Activated naive CD4-positive, alpha-beta T cell treated with Interleukin-2 at 50 U/mL for 16 hours (primary cell): ENCODE data around the gene SPEF1.

ENCODE experiments used
- DNase-seq: peaks from one replicate; pipeline ENCODE4 v3.0.0-alpha.2; 2020

SPEF1 gene

DNA sequence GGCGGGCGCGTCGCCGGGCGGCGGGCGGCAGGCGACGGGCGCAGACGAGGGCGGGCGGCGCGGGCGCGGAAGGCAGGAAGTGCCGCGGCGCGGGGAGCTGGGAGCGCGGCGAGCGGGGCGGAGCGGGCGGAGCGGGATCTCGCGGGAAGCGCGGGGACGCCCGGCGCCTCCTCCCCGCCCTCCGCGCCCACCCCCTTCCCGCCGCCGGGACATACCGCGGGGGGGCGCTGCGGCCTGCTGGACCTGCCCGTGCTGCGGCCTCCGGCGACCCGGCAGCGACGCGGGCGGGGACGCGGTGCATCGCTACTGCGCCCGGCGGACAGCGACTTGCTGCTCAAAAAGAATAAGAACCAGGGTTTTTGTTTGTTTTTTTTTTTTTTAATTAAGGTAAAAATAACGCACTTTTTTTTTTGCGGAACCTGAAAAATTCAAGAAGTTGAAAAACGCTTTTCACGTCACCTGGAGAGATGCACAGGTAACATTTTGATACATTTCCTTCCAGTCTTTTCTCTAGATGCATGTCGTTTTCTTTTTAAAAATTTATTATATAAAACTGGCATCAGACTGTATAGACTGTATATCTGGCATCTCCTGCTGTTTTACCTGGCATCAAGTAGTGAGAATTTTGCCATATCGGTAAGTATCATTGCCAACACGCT, 5.5 kb upstream of the SPEF1 start, which contains the start of gene CENPB:
Gene CENPB, minus strand, starts transcription at position 76 of the 659 bp plus-strand sequence. CDS start 257 bp downstream, outside the sequence.
- peak; percentile 92 for DNase-seq

DNA sequence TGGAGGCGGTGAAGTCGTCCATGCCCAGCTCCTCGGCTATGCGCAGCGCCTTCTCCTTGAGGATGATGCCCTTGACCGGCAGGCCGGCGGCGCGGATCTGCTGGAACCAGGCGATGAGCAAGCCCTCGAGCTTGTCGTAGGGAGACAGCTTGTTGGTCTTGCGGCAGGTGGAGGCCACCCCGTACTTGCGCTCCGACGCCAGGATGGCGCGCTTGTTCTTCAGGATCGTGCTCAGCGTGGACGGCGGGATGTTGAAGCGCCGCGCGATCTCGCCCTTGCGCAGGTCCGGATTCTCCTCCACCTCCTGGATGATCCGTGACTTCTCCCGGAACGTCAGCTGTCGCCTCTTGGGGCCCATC, 4.9 kb upstream of the SPEF1 start:
- peak; percentile 53 for DNase-seq

DNA sequence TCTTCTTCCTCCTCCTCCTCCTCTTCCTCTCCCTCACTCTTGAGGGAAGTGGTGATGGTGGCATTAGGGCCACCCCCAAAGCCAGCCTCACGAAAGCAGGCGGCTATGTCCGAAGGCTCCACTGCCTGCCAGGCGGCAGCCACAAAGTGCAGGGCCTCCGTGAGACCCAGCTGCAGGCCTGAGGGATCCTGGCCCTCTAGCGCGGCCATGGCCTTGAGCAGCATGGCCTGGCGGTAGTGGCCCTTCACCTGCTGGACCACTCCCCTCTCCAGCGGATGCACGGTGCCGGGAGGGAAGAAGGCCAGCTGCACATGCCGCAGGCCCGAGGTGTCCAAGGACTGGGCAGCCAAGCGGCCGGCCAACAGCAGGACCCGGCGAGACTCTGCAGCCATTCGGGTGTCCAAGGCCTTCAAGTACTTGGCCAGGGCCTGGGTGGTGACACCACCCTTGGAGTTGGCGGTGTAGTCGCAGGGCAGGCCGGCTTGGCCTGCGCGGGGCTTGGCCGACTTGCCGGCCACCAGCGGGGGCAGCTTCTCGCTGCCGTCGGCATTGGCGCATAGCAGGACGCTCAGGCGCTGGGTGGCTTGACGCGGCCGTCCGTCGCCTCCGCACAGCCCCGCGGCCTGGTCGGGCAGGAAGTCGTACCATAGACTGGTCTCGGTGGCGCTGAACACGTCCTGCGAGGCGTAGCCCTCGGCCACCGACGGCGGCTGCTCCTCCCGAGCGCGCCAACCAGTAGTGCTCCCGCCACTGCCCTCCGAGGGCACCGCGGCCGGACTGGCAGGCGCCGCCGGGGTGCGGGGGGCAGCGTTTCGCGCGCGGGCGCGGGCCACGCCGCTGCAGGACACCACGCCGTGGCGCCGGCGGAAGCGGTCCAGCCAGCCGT, 4.2 kb upstream of the SPEF1 start:
- DNase-seq, result no peak

DNA sequence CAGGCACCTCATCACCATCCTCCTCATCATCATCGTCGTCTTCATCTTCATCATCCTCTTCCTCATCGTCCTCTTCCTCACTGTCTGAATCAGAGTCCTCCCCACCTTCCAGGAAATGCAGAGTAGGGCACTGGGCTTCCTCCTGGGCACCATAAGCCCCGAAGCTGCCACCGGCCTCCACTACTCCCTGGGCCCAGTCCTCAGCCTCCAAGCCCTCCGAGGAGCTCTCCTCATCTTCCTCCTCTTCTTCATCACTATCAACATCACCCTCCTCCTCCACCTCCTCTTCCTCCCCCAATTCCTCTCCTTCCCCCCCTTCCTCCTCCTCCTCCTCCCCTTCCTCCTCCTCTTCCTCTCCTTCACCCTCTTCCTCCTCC, 3.6 kb upstream of the SPEF1 start:
- no peak for DNase-seq

DNA sequence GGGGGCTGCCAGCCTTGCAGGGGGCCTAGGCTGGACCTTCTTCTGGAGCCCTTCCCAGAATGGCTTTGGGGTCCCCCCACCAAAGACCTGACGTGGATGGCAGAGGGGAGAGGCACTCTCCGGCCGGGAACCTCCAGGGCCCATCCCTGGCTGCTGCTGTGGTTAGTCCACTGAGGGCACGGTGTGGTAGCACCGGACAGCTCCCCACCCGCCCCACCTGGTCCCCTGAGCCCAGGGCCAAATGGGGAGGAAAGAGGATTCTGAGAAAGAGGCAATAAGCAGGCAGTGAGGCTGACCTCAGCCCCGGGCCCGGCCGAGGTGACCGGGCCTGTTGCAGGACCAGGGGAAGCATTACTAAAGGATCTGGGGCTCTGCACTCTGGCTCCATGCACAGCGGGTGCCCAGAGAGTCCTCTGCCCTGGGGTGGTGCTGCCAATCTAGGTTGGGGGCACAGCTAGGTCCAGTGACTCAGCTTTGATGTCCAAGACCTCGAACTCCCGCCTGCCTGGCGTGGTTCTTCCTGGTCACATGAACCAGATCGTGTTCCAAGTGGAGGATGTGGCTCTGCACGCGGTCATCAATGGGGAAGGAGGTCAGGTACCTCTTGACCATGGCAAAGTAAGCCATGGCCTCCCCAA, 3.1 kb upstream of the SPEF1 start:
- DNase-seq, result no peak

DNA sequence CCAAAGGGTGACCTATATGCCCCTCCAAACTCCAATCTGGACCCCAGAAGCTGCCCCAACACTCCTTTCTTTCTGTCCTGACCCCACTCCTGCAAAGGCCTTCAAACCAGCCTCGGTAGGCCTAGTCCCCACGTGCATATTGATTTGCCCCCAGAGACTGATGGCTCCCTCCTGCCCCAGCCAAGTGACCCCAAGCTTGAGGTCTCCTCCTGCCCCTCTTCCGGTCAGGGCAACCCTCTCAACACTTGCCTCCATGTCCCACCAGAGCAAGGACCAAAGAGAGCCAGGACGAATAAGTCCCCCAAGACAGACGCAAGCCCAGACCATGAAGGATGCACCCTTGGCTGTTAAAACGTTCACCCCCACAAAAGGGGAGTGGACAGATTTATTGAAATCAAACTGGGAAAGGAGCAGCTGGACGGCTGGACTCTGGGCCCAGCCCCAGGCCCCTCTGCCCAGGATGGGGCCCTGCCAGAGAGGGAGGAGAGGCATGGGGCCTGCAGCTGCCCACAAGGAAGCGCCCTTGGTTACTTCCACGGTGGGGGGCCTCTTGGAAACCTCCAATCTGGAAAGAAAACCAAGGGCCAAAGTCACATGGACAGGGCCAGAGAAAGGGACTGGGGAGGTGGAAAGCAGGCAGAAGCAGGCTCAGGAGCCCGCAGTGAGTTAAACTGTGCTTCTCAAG, 2.4 kb upstream of the SPEF1 start:
- no peak for DNase-seq

DNA sequence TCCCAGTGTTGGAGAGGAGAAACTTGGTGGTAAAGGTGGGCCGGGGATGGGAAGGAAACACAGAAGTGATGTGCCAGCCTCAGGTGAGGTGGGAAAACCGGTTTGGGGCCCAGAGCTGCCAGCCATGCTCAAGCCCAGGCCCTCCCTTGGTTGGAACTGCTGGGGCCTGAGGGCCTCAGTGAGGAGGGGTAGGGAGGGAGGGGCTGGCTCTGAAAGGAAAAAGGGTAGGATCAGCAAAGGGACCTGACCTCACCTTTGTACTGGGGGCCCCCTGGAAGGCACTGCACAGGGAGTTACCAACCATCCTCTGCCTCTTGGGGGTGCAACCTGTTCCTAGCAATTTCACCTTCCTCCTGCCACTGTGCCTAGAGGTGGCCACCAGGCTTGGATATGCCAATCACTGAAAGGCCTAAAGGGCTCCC, 1.8 kb upstream of the SPEF1 start:
- DNase-seq, result no peak

DNA sequence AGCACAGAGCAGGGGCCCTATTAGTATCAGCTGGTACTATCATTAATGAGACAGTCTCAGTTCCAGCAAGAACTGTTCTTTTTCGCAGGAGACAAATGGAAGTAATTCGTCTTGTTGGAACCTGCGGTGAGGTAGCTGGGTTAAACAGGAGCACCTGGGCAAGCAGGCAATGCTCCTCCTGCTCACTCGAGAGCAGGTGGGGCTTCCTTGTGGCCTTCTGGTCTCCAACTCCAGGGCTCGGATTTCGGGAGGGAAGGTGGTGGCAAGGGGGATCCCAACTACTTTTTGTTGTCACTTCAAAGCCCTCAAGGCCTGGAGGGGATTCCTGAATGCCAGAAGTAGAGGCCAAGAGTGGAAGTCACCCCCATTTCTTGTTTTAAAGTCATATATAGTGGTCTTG, 1.3 kb upstream of the SPEF1 start:
- no peak for DNase-seq

DNA sequence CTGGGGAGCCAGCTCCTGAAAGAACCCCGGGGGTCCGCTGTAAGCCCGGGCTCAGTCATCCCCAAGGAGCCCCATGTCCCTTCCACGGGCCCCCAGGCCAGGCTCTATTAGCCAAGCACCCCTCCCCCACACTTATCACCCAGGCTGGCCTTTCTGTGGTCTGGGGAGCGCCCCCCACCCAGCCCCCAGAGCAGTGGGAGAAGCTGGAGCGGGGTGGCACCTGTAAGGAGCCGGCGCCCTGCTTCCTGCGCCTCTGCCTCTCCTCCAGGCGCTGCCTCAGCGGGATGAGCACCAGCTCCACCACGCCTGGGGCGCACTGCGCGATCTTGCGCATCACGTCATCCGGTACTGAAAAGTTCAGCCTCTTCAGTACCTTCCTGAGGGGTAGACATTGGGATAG, 2.3 kb downstream of the SPEF1 start:
- no peak for DNase-seq

DNA sequence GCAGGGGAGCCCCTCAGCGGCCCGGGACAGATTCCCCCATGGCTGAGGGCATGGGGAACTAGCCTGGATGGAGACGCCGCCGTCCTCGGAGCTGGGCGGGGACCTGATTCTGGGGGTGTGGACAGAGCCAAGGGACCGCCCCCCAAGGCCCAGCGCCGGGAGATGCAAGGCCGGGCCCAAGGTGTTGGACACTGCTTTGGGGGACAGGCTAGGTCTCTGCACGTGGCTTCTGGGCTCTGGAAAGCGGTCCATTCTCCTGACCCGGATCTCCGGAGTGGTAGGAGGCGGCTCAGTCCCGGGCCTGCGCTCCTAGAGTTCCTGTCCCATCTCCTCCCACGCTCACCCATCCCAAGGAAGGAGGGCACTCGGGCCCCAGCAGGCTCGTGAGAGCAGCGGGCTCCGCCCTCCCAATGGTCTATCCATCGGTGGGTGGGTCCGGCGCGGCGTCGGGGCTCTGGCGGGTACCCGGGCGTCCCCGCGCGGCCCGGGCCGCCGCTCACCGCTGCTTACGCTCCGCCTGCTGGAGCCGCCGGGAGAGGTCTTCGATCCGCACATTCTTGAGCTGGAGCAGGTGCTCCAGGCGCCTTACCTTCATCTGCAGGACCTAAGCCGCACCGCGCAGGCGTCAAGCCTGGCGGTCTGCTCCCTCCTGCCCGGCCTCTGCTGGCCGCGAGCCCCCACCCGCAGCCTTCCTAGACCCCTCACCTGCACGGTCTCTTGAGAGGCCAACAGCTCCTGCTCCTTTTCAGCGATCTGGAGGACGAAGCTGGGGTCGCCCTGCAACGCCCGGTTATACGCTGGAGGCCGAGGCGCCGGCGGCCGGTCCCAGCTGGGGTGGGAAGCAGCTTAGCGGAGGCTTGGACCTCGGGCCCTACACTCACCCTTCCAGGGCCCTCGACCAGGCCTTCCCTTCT, 3.3 kb downstream of the SPEF1 start:
- peak; percentile 60 for DNase-seq

DNA sequence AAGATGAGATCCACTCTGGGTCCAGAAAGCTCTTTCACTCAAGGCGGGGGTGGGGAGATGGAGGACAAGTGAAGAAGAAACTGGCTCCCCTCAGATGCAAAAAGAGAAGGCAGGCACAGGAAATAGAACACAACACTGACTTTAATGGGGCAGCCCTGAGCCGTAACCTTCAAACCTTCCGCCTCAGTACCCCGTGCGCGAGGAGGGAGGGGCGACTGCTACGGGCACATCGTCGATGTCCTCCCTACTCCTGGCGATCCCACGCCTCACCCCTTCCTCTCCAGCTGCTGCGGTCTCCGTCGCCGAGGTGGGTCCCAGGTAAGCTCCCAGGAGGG, 3.9 kb downstream of the SPEF1 start:
- no peak for DNase-seq

DNA sequence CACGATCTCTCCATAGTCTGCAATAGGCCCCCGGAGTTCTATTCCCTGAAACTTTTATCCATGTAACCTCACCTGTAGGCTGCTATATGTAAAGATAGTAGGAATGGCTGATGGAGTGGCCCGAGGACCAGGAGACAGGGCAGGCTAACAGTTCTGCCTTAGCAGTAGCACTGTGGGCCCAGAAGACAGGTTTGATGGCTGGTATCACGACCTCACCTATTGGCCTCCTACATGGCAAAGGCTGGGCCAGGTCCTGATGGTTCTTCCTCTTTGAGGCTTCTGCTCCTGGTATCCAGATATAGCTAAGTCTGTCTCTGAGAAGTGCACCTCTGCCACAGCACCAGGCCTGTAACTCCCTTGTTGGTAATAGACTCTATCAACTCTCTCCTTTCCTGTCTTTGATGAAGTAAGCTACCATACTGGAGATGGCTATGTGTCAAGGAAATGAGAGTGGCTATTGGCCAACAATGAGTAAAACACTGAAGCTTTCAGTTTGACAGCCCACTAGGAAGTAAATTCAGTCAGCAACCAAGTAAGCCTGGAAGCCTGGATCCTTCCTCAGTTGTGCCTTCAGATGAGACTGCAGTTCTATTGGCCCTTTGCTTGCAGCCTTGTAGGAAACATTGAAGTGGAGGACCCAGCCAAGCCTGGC, 5.7 kb downstream of the SPEF1 start:
- no peak for DNase-seq

DNA sequence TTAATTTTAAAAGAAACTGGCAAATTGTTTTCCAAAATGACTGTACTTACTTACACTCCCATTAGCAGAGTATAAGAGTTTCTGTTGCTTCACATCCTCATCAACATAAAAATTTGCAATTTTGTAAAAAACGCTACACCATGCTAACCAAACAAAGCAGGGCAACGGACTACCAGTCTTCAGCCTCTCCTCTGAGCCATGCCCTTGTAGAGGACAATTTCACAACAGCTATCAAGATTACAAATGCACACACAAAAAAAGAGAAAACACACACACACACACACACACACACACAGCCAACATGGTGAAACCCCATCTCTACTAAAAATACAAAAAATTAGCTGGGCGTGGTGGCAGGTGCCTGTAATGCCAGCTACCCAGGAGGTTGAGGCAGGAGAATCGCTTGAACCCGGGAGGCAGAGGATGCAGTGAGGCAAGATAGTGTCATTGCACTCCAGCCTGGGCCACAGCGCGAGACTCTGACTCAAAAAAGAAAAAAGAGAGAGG, 9.6 kb downstream of the SPEF1 start:
- no peak for DNase-seq

DNA sequence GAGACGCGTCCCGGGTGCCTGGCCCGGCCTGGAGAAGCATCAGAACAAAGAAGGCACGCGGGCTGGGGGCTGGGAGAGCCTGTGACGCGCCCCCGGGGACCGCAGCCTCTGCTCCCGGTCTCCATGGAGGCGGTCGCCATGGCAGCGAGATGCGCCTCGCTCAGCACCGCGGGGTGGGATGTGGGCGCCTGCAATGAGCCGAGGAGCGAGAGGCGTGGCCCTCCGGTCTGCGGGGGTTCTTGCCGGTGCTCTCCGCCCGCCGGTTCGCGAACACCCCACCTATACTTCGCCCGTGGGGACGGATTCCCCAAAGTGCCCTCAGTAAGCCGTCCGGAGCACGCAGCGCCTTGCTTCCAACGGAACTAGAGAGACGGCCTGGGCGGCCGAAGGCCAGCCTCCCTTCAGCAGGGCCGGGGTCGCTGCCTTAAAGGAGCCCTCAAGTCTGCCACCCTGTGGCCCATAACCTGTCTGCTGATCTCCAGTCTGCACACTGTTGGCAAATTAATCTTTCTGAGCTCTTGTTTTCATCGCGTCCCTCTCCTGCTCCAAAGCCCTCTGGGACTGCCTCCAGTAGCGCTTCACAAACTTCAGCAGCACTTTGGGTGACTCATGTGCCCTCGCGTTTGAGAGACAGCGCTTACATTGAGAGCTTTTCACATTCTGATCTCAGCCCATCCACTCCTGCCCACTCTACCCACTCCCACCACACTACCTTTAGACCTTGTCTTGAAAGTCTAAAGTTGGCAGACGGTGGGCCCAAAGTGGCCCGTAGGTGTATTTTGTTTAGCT, 12.7 kb downstream of the SPEF1 start:
- DNase-seq, result peak; percentile 86

DNA sequence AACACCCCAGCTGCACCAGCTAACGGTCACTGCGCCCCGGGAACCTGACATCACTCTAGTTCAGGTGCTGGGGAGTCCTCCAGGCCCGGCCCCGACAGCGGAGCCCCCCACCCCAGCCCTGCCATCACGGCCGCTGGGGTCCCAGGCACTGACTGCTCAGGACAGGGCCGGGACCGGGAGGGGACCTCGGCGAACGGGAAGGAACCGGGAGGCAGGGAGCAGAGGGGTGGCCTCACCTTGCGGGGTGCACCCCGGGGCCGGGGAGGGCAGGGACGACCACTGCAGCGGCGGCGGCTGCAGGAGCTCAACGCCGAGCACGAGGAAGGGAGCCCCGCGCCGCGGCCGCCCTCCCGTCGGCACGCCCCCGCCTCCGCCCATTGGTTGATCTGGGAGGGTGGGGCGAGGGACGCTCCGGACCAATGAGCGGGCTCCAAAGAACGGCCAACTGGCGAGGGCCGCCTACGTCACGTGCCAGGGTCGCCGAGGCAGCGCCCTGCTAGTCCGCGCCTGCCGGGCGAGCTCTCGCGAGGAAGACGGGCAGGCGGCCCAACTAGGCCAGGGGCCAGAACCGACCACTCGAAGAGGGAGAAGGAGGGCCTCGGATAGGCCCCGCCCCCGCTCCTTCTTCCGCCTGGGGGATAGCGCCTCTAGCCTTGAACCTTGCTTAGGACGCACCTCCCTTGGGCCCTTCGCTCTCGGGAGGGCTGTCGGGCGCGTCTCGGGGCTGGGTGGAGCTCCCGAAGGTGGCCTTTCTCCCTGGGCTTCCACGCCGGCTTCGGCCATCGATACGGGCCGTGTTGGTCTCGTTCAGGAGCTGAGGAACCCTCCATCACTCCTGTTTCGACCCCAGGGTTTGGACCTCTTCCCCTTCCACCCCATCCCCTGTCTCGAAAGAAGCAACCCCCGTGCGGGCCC, 13.6 kb downstream of the SPEF1 start, which contains the start of gene ADISSP:
Gene ADISSP, minus strand, starts transcription at position 327 of the 915 bp plus-strand sequence. CDS start 7,653 bp downstream, outside the sequence.
- peak; percentile 98 for DNase-seq

DNA sequence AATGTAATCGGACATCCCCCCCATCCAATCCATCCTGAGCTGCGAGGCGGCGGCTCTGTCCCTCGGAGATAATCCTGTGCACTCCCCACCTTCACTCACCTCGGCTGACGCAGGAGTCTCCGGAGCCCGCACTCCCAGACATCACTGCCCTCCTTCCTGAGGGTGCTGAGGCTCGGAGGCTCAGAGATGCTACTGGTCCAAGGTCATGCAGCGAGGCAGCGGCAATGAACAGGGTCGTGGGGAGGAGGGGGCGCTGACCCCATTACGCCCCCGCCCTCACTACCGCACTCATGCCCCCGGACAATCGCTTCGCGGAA, 14.2 kb downstream of the SPEF1 start:
- peak; percentile 20 for DNase-seq

DNA sequence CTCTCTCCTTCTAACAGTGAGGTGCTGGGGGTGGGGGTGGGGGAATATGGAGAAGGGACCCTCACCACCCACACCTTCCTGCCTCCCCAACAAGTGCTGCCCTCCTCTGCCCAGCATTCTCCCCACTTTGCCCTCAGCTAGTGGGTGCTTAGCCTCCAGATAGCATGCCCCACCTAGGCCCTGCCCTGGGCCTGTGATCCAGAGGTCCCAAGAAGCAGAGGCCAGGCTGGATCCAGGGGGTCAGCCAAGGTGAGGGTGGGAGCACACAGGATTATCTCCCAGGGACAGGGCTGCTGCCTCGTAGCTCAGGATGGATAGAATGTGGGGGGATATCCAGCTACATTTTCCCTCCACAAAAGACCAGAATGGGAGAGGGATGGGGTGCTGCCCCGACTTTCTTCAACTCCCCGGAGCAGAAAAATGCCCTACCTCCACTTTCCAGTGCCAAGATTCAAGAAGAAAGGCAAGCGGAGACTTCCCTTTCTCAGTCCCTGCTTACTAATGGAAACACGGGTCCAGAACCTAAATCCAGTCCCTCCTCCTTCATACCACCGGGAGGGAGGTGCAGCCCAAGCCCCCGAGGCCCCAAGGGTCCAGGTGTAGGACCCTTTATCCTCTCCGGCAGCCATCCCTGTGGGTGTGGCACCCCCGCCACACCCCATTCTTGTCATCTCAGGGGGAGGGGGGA, 14.7 kb downstream of the SPEF1 start:
- no peak for DNase-seq

DNA sequence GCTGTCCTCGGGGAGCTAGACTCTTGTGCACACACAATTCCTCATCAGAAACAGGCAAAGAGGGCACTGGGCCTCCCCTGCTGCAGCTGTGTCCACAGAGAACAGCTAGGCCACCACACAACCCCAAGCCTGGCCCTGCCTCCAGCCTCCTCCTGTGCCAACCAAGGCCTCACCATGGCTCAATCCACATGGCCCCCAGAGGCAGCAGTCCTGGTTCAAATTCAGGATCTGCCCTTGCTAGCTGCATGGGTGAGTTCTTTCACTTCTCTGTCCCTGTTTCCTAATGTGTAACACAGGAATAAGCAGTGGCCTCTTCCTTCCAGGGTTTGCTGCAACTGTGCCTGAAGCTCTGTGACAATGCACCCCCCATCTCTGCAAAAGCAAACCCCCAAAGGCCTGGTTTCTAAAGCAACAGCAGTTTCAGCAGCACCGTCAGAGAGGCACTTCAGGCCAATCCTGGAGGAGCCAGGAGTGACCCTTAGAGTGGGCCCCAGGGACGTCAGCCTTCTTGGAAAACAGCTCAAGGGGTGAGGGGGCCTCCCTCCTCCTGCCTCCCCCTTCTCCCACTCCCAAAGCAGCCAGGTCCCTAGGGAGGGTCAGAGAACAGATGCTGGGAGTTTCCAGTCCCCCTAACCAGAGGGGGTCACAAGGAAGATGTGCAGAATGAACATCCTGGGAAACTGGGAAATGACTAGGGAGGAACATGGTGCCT, 15.9 kb downstream of the SPEF1 start:
- DNase-seq, result no peak
